Colonic mucosa (tissue), 4 donors: ENCODE data around the gene IL10RB. TPM values are rescaled to one million over a fixed set of nuclear protein-coding genes. Genes with fewer than 3 reads are reported as not detected.
A peak's percentile ranks its signal among the peaks of the same experiment; 100 is the strongest.
"Not testable (repeated sequence)": the region's sequence is repeated elsewhere in the genome, so short reads cannot be mapped to it uniquely, and the experiment has no call there.

ENCODE experiments used
- DNase-seq: peaks from one replicate; pipeline ENCODE4 v3.0.0-alpha.2; 2020
- H3K27ac ChIP-seq: fragments of 200-600 bp; one replicate; pipeline ENCODE4 v1.8.0; 2021
- H3K27me3 ChIP-seq: fragments of 200-600 bp; one replicate; pipeline ENCODE4 v1.8.0; 2021
- H3K36me3 ChIP-seq: fragments of 200-600 bp; one replicate; pipeline ENCODE4 v1.8.0; 2021
- H3K4me1 ChIP-seq: fragments of 200-600 bp; one replicate; pipeline ENCODE4 v1.8.0; 2021; ENCODE audit warnings: mild to moderate bottlenecking
- H3K4me3 ChIP-seq: fragments of 200-600 bp; one replicate; pipeline ENCODE4 v1.8.0; 2021
- H3K9ac ChIP-seq, 2 donors: one replicate each; pipeline ENCODE4 v1.7.0; 2013; ENCODE audit warnings: control low read depth in 2 of 2, low read depth in 2 of 2, low read length in 2 of 2
- H3K9me3 ChIP-seq: fragments of 200-600 bp; one replicate; pipeline ENCODE4 v1.8.0; 2021
- CTCF ChIP-seq: fragments of 200-600 bp; IDR thresholded peaks from one replicate; pipeline ENCODE4 v1.8.0; 2022; ENCODE audit warnings: antibody characterized with exemption, mild to moderate bottlenecking
- intact Hi-C: fragments of 100-400 bp; cut with DNase I; formaldehyde crosslinking; loops from one replicate; pipeline ENCODE4 v1.14.1; 2022
- total RNA-seq, 2 donors: library from RNA; stranded (reverse); fragmentation: NEBNext Ultra II Directional in 1 of 2; extraction: Animal tissue kit (Norgen Biotek cat#: 25700) in 1 of 2; gene quantifications; one replicate each; pipeline ENCODE4 v1.2.1, GENCODE V29; 2021
- donor health status: healthy.
- donor health status: DM: no; HTN: no; CAD: no.
- donor health status: DM: no; HTN: no; CAD: no.

The IL10RB gene
- total RNA-seq, 2 donors from 2014 or later, result 48.0 to 86.3 TPM

DNA sequence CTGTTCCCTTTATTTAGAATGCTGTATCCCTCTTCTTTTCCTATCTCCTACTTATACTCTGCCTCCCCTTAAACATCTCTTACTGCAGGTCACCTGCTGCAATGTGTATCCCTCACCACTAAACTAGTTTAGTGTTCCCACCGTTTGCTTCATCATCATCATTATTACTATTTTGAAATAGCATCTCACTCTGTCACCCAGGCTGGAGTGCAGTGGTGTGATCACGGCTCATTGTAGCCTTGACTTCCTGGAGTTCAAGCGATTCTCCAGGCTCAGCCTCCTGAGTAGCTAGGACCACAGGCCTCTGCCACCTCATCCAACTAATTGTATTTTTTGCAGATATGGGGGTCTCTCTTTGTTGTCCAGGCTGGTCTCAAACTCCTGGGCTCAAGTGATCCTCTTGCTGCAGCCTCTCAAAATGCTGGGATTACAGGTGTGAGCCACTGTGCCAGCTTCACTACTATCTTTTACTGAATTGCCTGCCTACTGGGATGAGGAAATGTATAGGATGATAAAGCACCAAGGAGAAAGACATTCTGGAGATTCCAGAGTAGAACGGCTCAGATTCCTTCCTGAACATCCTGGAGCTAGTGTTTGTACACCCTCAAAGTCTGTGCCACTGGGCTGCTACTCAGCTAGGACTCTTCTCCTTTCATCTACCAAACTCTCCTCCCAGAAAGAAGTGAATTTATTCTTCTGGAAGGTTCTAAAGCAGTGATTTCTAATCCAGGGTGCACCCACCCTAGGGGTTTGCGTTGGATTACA is 50.0 kb downstream of the IL10RB start:
- no peak for TF ChIP-seq CTCF
- DNase-seq, result no peak
- Histone ChIP-seq H3K9ac (no peak overlapping the region), H3K27me3 (no peaks in the 10 kb centered on the region), H3K4me1 (no peaks in the 10 kb centered on the region), H3K36me3 (no peaks in the 10 kb centered on the region), H3K9me3 (no peaks in the 10 kb centered on the region), H3K27ac (no peak overlapping the region), H3K4me3 (no peak overlapping the region)
- intact Hi-C loops, result no loop called here

- no peak for DNase-seq
Observed at GRCh38 chr21:33317145-33317544, 51.0 kb downstream of the IL10RB start.

DNA sequence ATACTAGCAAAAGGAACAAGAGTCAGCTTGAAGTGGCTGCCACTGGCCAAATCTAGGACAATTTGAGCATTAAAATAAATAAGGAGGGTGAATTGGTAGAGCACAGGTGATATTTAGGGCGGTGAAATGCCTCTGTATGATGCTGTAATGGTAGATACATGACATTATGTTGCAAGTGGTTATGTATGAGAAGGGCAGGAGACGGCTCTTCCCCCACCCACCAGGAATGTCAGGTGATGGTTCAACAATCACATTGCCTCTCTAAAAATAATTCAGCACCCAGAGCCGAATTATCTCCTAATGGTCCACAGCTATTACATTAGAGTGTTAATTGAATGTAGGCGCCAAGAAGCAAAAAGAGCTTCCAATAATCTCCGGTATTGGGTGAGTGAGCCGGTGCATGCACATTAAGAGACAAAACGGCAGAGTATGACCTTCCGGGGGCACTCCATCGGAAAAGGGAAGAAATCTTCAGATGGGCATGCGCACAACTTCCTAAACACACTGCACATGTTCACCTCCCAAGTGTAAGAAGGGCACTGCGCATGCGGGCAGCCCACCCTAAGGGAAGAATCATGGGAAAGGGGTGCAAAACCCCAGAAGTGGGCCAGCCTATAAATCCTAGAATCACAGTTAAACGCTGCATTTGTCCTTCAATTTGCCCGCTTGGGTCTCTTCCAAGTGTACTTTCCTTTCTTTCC is 51.8 kb downstream of the IL10RB start:
- intact Hi-C loops, result no loop called here
- no peaks in the 10 kb centered on the region for H3K9me3 ChIP-seq
- no peaks in the 10 kb centered on the region for H3K36me3 ChIP-seq
- H3K9ac ChIP-seq, result no peak overlapping the region
- no peak for TF ChIP-seq CTCF
- no peaks in the 10 kb centered on the region for H3K4me1 ChIP-seq
- DNase-seq, result no peak
- H3K27ac ChIP-seq, result no peak overlapping the region
- H3K27me3 ChIP-seq, result no peaks in the 10 kb centered on the region
- no peak overlapping the region for H3K4me3 ChIP-seq

More at GRCh38 chr21:33317145-33317544, 51.0 kb downstream of the IL10RB start:
- intact Hi-C loops, result no loop called here
- no peak for TF ChIP-seq CTCF
- Histone ChIP-seq H3K4me3 (no peak overlapping the region), H3K27ac (no peak overlapping the region), H3K9ac (no peak overlapping the region), H3K27me3 (no peaks in the 10 kb centered on the region), H3K4me1 (no peaks in the 10 kb centered on the region), H3K9me3 (no peaks in the 10 kb centered on the region), H3K36me3 (no peaks in the 10 kb centered on the region)

DNA sequence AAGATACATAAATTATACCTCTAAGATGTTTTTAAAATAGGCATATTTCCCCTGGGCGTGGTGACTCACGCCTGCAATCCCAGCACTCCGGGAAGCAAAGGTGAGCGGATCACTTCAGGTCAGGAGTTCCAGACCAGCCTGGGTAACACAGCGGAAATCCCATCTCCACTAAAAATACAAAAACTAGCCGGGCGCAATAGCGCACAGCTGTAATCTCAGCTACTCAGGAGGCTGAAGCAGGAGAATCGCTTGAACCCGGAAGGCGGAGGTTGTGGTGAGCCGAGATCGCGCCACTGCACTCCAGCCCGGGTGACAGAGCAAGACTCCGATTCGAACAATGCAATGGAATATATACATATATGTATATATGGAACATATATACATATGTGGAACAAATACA is 54.8 kb downstream of the IL10RB start:
- H3K4me1 ChIP-seq, H3K27me3 ChIP-seq, H3K27ac ChIP-seq, intact Hi-C loops, H3K9me3 ChIP-seq, DNase-seq, H3K36me3 ChIP-seq, H3K9ac ChIP-seq, H3K4me3 ChIP-seq: not testable (repeated sequence)

GRCh38 chr21:33323610-33324009 is 57.4 kb downstream of the IL10RB start:
- Histone ChIP-seq H3K4me3 (peak overlapping the region; percentile 90), H3K27ac (peak overlapping the region; percentile 100)
- H3K27me3 ChIP-seq, intact Hi-C loops, DNase-seq, H3K36me3 ChIP-seq, H3K9me3 ChIP-seq, H3K4me1 ChIP-seq, H3K9ac ChIP-seq: not testable (repeated sequence)

DNA sequence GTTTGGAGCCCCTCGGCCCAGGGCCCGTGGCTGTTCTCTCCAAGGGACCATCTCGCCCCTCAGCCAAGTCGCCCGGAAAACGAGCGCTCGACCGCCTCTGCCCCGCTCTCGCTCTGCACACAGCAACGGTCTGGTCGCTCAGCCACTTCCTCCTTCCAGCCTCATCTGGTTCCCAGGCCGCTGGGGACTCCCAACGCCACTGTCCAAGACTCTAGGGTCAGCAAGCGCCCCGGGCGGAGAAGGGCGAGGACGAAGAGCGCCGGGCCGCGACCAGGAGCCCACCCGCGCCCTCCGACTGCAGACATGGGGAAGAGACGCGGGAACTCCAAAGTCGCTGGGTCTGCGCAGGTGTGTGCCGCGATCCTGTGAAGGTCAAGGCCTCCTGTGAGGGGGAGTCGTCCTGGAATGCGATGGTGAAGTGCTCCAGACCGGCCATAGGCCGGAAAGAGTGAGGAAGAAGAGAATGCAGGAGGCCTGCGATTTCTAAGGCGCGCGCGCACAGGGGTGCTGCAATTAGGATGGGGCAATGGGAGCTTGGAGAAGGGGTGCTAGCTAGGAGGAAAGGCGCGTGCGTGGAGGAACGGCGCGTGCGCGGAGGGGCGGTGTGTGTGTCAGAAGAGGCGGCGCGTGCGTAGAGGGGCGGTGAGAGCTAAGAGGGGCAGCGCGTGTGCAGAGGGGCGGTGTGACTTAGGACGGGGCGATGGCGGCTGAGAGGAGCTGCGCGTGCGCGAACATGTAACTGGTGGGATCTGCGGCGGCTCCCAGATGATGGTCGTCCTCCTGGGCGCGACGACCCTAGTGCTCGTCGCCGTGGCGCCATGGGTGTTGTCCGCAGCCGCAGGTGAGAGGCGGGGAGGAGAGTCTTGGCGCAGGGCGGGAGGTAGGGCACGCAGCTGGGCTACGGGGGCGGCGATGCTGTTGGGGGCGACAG is 58.4 kb downstream of the IL10RB start, which contains the start of gene IFNAR1:
TSS of gene IFNAR1 (plus strand) at position 680 of the 931 bp plus-strand sequence. CDS start at position 766, 86 bp downstream.
- Histone ChIP-seq H3K27me3 (no peaks in the 10 kb centered on the region), H3K4me3 (peak within 1 kb of the TSS; percentile 90), H3K9me3 (no peaks in the 10 kb centered on the region), H3K36me3 (no peaks in the 10 kb centered on the region), H3K4me1 (peaks cover 8% of the 10 kb centered on the region), H3K27ac (peak within 1 kb of the TSS; percentile 100), H3K9ac (peak within 1 kb of the TSS; percentile 94 to 100)
- intact Hi-C loops, result no loop called here
- peak; percentile 99 for DNase-seq
- TF ChIP-seq CTCF, result no peak
